Endothelial cell of umbilical vein (primary cell): ENCODE results near the gene TNPO2. TPM values are rescaled to one million over a fixed set of nuclear protein-coding genes. Genes with fewer than 3 reads are reported as not detected.

Source experiments
- BruUV-seq: library from RNA; stranded (reverse); fragments of 400-500 nt; replicated peaks from 2 replicates; lab custom pipeline; 2021; lab: Mats Ljungman, UMichigan
- CTCF ChIA-PET: fragments of 300-600, 350-600 bp; sonication (Branson Sonifier 250); formaldehyde crosslinking; loops from one replicate; lab custom pipeline; 2021; ENCODE audit warnings: antibody characterized with exemption, inconsistent platforms; lab: Charles Lee
- POLR2A ChIA-PET: fragments of 300-600, 350-600 bp; sonication (Branson Sonifier 250); formaldehyde crosslinking; loops from one replicate; lab custom pipeline; 2021; ENCODE audit warnings: antibody characterized with exemption, inconsistent platforms; lab: Charles Lee
- DNase-seq: peaks from one replicate; pipeline ENCODE4 v3.0.0-alpha.2; 2011; ENCODE audit warnings: low read depth, low spot score
- FAIRE-seq: peaks from 2 replicates; lab custom pipeline; 2011; peaks lifted over from hg19 to GRCh38; lab: Jason Lieb, UNC
- H2AFZ ChIP-seq: 2 replicates; pipeline ENCODE4 v1.6.0; 2012; ENCODE audit warnings: low read depth, low read length, control low read depth, inconsistent platforms
- H3K27ac ChIP-seq: 2 replicates; pipeline ENCODE4 v1.5.1; 2011; ENCODE audit warnings: low read depth, mild to moderate bottlenecking, control low read depth, low read length, moderate library complexity; ENCODE audit not compliant: insufficient read depth
- H3K27me3 ChIP-seq, 2 experiments: 2 replicates each; pipeline versions ENCODE4 v1.6.0 to v1.6.1; 2011; ENCODE audit warnings: low read length in 2 of 2, mixed read lengths in 1 of 2; ENCODE audit not compliant: control insufficient read depth in 2 of 2, insufficient read depth in 2 of 2
- H3K36me3 ChIP-seq, 2 experiments: 2 replicates in 1 of 2; 3 replicates in 1 of 2; pipeline ENCODE4 v1.5.1; 2011; ENCODE audit warnings: low read length in 2 of 2, mild to moderate bottlenecking in 1 of 2, moderate library complexity in 1 of 2; ENCODE audit not compliant: control insufficient read depth in 2 of 2, insufficient read depth in 2 of 2; ENCODE audit errors: extremely low read depth in 1 of 2
- H3K4me1 ChIP-seq: 3 replicates; pipeline ENCODE4 v1.5.1; 2011; ENCODE audit warnings: mild to moderate bottlenecking, low read length; ENCODE audit not compliant: control insufficient read depth, insufficient read depth; ENCODE audit errors: extremely low read depth
- H3K4me2 ChIP-seq: 2 replicates; pipeline ENCODE4 v1.6.1; 2011; ENCODE audit warnings: low read length, control low read depth, mixed read lengths; ENCODE audit not compliant: insufficient read depth
- H3K4me3 ChIP-seq, 3 experiments: fragments of 200-600 bp in 1 of 3; sonication (generic), shearing (Covaris generic) in 1 of 3; replicated peaks in 1 of 3; 2 replicates each; pipeline ENCODE4 v1.5.1; 2011 to 2016; ENCODE audit warnings: control low read depth in 3 of 3, low read length in 3 of 3, mild to moderate bottlenecking in 2 of 3, inconsistent platforms in 1 of 3, low read depth in 1 of 3, moderate library complexity in 1 of 3; ENCODE audit not compliant: insufficient read depth in 1 of 3
- H3K79me2 ChIP-seq: 2 replicates; pipeline ENCODE4 v1.6.0; 2012; ENCODE audit warnings: low read length, inconsistent platforms; ENCODE audit not compliant: control insufficient read depth, insufficient read depth
- H3K9ac ChIP-seq: replicated peaks from 2 replicates; pipeline ENCODE3; 2011; ENCODE audit warnings: low read length, control low read depth; ENCODE audit not compliant: insufficient read depth; ENCODE audit errors: extremely low read depth
- H3K9me1 ChIP-seq: replicated peaks from 3 replicates; pipeline ENCODE4 v1.6.0; 2011; ENCODE audit warnings: mild to moderate bottlenecking, low read length; ENCODE audit not compliant: control insufficient read depth, insufficient read depth; ENCODE audit errors: extremely low read depth
- H3K9me3 ChIP-seq: replicated peaks from 2 replicates; pipeline ENCODE4 v1.5.1; 2012; ENCODE audit warnings: low read length, inconsistent platforms; ENCODE audit not compliant: control insufficient read depth, insufficient read depth
- H4K20me1 ChIP-seq: replicated peaks from 2 replicates; pipeline ENCODE3; 2011; ENCODE audit warnings: mild to moderate bottlenecking, low read length; ENCODE audit not compliant: control insufficient read depth, insufficient read depth; ENCODE audit errors: extremely low read depth
- EZH2 ChIP-seq: IDR thresholded peaks from 2 replicates; pipeline ENCODE4 v1.6.1; 2012; ENCODE audit warnings: borderline replicate concordance, low read depth, mild to moderate bottlenecking, moderate library complexity, low read length, inconsistent platforms; ENCODE audit not compliant: severe bottlenecking
- FOS ChIP-seq: IDR thresholded peaks from 2 replicates; pipeline ENCODE4 v1.6.1; 2011; ENCODE audit warnings: mild to moderate bottlenecking, low read length, moderate library complexity, borderline replicate concordance; ENCODE audit not compliant: insufficient read depth
- GATA2 ChIP-seq: IDR thresholded peaks from 2 replicates; pipeline ENCODE4 v1.7.0; 2011; ENCODE audit warnings: low read depth, mild to moderate bottlenecking, moderate library complexity, mixed read lengths, low read length; ENCODE audit not compliant: insufficient read length, insufficient read depth
- JUN ChIP-seq: IDR thresholded peaks from 2 replicates; pipeline ENCODE4 v1.6.1; 2011; ENCODE audit warnings: borderline replicate concordance, low read depth; ENCODE audit not compliant: insufficient read length, insufficient read depth
- MAX ChIP-seq: IDR thresholded peaks from 2 replicates; pipeline ENCODE4 v1.6.1; 2011; ENCODE audit not compliant: insufficient read depth, insufficient read length
- MYC ChIP-seq: IDR thresholded peaks from one replicate; pipeline ENCODE4 v1.6.1; 2011; ENCODE audit warnings: mild to moderate bottlenecking, low read depth, low read length
- POLR2A ChIP-seq: IDR thresholded peaks from 2 replicates; pipeline ENCODE4 v1.6.1; 2012; ENCODE audit warnings: low read depth, mild to moderate bottlenecking, control low read depth, low read length
- POLR2AphosphoS5 ChIP-seq: IDR thresholded peaks from 2 replicates; pipeline ENCODE4 v1.6.1; 2012; ENCODE audit warnings: low read depth, mild to moderate bottlenecking, control low read depth, low read length, moderate library complexity; ENCODE audit not compliant: insufficient read depth
- dilution Hi-C: fragments of 300-500 bp; cut with MboI; formaldehyde crosslinking; loops from one replicate; pipeline ENCODE4 v1.15.0; 2019; ENCODE audit warnings: low sequenced_read_pairs; ENCODE audit not compliant: extremely low pct_ligation_motif_present
- intact Hi-C: fragments of 100-400 bp; cut with micrococcal nuclease; formaldehyde crosslinking; loops from one replicate; pipeline ENCODE4 v1.10.0; 2022
- polyA plus RNA-seq, 4 experiments: library from polyadenylated mRNA; depleted of rRNA in 3 of 4; stranded (reverse) in 3 of 4; unstranded in 1 of 4; fragments of >200 nt; gene quantifications; 2 replicates each; pipeline versions ENCODE4 v1.2.1 to v1.2.3, GENCODE V29; 2011 to 2012; ENCODE audit warnings: missing spikeins in 1 of 4
- total RNA-seq: library from RNA; stranded (reverse); gene quantifications from 2 replicates; pipeline ENCODE4 v1.2.3, GENCODE V29; 2021
- TF ChIP-seq, protein P1 (sequence below), 2 donors: IDR thresholded peaks; 1 replicate in 1 of 2; 2 replicates in 1 of 2; pipeline ENCODE4 v1.5.1; 2011; ENCODE audit warnings: low read length in 2 of 2, mild to moderate bottlenecking in 2 of 2, moderate library complexity in 2 of 2, control low read depth in 1 of 2, inconsistent platforms in 1 of 2, low read depth in 1 of 2; ENCODE audit not compliant: insufficient read depth in 1 of 2; ENCODE audit errors: extremely low read depth in 1 of 2

TNPO2 gene
- total and polyA plus RNA-seq, 2 donors (not counting 3 experiments of a cell fraction or from before 2014, with no cell fraction given), result 94.5 to 98.8 TPM

DNA sequence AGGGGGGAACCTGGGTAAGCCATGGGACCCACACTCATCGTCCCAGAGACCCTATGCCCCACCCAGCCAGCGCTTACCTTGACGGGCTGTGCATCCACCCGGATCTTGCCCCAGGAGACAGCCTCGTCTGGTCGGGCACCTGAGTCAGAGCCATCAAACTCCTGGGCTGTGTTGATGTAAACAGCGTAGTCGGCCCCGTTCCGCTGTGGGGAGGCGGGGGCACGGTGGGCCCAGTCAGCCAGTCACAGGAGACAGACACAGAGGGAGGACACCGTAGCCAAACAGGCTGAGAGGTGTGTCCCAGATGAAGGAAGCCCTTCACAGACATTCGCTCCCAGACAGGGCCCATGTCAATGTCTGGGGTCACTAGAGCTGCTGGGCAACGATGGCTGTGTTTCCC is 47.8 kb downstream of the TNPO2 start:
- DNase-seq (no peak), FAIRE-seq (no peak)
- H2AFZ ChIP-seq, result no peak overlapping the region
- H4K20me1 ChIP-seq, result no peaks in the 10 kb centered on the region
- ChIA-PET POLR2A (no interaction called here), CTCF (interaction anchor here (1.0 to 4.7 kb wide), 7 partner anchors 10 to 878 kb away, joined by 3 to 38 read pairs (median 3); partner anchors contain the start of gene GET3)
- no peaks in the 10 kb centered on the region for H3K4me1 ChIP-seq
- intact Hi-C loops (loop anchor here (1.0 kb wide), 1 partner anchor 171 kb away; no protein-coding TSS in a partner anchor), dilution Hi-C loops (no loop called here)
- H3K27ac ChIP-seq, result no peak overlapping the region
- peaks cover 9% of the 10 kb centered on the region for H3K79me2 ChIP-seq
- H3K4me2 ChIP-seq, result no peak overlapping the region
- H3K9me1 ChIP-seq, result no peaks in the 10 kb centered on the region
- H3K27me3 ChIP-seq, result no peaks in the 10 kb centered on the region
- H3K9me3 ChIP-seq, result no peaks in the 10 kb centered on the region
- H3K4me3 ChIP-seq, result no peak overlapping the region
- BruUV-seq, result no TSS peak
- no peak overlapping the region for H3K9ac ChIP-seq
- peaks cover 5 to 42% of the 10 kb centered on the region in 2 experiments for H3K36me3 ChIP-seq
- TF ChIP-seq FOS, result no peak
- no peak for TF ChIP-seq JUN
- TF ChIP-seq GATA2, result no peak
- no peak for TF ChIP-seq POLR2AphosphoS5
- TF ChIP-seq MYC, result no peak
- no peak for TF ChIP-seq MAX
- TF ChIP-seq, protein P1, sequence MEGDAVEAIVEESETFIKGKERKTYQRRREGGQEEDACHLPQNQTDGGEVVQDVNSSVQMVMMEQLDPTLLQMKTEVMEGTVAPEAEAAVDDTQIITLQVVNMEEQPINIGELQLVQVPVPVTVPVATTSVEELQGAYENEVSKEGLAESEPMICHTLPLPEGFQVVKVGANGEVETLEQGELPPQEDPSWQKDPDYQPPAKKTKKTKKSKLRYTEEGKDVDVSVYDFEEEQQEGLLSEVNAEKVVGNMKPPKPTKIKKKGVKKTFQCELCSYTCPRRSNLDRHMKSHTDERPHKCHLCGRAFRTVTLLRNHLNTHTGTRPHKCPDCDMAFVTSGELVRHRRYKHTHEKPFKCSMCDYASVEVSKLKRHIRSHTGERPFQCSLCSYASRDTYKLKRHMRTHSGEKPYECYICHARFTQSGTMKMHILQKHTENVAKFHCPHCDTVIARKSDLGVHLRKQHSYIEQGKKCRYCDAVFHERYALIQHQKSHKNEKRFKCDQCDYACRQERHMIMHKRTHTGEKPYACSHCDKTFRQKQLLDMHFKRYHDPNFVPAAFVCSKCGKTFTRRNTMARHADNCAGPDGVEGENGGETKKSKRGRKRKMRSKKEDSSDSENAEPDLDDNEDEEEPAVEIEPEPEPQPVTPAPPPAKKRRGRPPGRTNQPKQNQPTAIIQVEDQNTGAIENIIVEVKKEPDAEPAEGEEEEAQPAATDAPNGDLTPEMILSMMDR (IDR thresholded peaks at IDR 0.05; ENCODE audit: extremely low read depth in 1 of 2, insufficient read depth in 1 of 2, low read depth in 1 of 2, low read length in 2 of 2), result no peak
- no peak for TF ChIP-seq POLR2A
- TF ChIP-seq EZH2, result no peak
